Testis (tissue), 2 donors: ENCODE results near the gene HEATR5A.
"Not testable (repeated sequence)": the region's sequence is repeated elsewhere in the genome, so short reads cannot be mapped to it uniquely, and the experiment has no call there.

Source experiments
- CTCF ChIP-seq, 3 experiments: fragments of 450-650 bp in 2 of 3; fragments of 200-600 bp in 1 of 3; sonication (generic) in 1 of 3; IDR thresholded peaks; one replicate each; pipeline ENCODE4 v1.5.1; 2016 to 2019; ENCODE audit warnings: antibody characterized with exemption in 3 of 3, mild to moderate bottlenecking in 2 of 3, moderate library complexity in 1 of 3
- POLR2A ChIP-seq: fragments of 450-650 bp; IDR thresholded peaks from one replicate; pipeline ENCODE4 v1.6.1; 2017; ENCODE audit warnings: antibody characterized with exemption, mild to moderate bottlenecking, moderate library complexity

- TF ChIP-seq CTCF (IDR thresholded peaks at IDR 0.05); POLR2A: not testable (repeated sequence)
Observed at GRCh38 chr14:31276417-31276816, 143.9 kb downstream of the HEATR5A start.
